ENCODE results near the gene FRY.

Gene FRY

DNA sequence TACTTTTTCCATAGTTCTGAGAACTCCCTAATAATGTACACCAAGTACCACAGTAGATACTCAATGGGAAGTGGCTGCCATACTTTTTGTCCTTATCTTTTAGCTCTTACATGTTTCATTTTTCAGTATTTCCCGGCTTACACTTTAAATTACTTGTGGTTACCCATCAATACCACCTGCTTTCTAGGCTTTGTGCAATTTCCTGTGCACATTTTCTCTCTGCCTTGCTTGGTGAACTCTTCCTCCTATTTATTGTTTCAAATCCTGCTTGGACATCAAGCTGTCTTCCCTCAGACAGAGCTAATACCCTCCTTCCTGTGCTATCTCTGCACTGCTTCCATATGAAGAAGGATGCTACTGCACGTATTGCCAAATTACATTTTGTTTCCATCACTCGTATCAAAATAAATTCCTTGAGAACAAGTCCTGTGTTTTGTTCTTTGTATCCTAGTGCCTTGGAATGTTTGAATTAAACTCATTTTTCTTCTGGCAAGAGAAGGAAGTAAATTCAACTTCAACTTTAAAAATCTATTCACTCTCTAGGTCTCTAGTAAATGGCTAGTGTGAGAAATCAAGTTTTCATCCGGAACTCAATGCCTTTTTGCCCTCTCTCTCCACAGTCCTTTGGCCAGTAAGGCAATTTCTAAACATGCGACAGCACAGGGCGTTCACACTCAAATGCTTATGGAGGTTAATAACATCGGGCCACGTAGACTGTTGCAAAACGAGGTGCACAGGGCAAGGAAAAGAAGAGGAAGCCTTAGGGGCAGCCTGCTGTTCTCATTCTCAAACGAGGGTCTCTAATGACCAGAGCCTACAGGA is 277.9 kb downstream of the FRY start:
- H3K9me3 ChIP-seq (ENCODE audit: insufficient read depth, low read depth, low read length), result no peaks in the 10 kb centered on the region
- 0 out of 2 replicates have a peak, but pooled peaks cover 3% of the 10 kb centered on the region for H3F3A ChIP-seq (ENCODE audit: low read depth)
- no peaks in the 10 kb centered on the region for H3K36me3 ChIP-seq (ENCODE audit: insufficient read depth, low read length)
- H3K4me1 ChIP-seq (ENCODE audit: insufficient read depth, low read length, poor library complexity, severe bottlenecking), result peaks cover 18% of the 10 kb centered on the region
- H3K4me3 ChIP-seq (ENCODE audit: low read length, poor library complexity, severe bottlenecking), result peak overlapping the region; percentile 40
- no peaks in the 10 kb centered on the region for H4K20me1 ChIP-seq (ENCODE audit: insufficient read depth, low read length, poor library complexity, severe bottlenecking)
- H2AFZ ChIP-seq (ENCODE audit: low read length), result peak overlapping the region; percentile 51; the same call in 1 of the 2 replicates
- H3K9ac ChIP-seq (ENCODE audit: low read depth, low read length, poor library complexity, severe bottlenecking), result no peak overlapping the region
- H3K27me3 ChIP-seq (ENCODE audit: insufficient read depth, low read length, poor library complexity, severe bottlenecking), result no peaks in the 10 kb centered on the region
- H3K4me2 ChIP-seq (ENCODE audit: low read depth, low read length, poor library complexity, severe bottlenecking), result peak overlapping the region; percentile 67
- no peaks in the 10 kb centered on the region for H3K9me2 ChIP-seq (replicated peaks; ENCODE audit: low read depth, low read length)
- TF ChIP-seq, protein P1, sequence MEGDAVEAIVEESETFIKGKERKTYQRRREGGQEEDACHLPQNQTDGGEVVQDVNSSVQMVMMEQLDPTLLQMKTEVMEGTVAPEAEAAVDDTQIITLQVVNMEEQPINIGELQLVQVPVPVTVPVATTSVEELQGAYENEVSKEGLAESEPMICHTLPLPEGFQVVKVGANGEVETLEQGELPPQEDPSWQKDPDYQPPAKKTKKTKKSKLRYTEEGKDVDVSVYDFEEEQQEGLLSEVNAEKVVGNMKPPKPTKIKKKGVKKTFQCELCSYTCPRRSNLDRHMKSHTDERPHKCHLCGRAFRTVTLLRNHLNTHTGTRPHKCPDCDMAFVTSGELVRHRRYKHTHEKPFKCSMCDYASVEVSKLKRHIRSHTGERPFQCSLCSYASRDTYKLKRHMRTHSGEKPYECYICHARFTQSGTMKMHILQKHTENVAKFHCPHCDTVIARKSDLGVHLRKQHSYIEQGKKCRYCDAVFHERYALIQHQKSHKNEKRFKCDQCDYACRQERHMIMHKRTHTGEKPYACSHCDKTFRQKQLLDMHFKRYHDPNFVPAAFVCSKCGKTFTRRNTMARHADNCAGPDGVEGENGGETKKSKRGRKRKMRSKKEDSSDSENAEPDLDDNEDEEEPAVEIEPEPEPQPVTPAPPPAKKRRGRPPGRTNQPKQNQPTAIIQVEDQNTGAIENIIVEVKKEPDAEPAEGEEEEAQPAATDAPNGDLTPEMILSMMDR (conservative IDR thresholded peaks at IDR 0.05; ENCODE audit: low read length), result no peak
- TF ChIP-seq EZH2phosphoT487 (IDR thresholded peaks at IDR 0.05; ENCODE audit: borderline replicate concordance), result no peak
- H3K79me2 ChIP-seq (ENCODE audit: insufficient read depth, low read length), result no peaks in the 10 kb centered on the region

DNA sequence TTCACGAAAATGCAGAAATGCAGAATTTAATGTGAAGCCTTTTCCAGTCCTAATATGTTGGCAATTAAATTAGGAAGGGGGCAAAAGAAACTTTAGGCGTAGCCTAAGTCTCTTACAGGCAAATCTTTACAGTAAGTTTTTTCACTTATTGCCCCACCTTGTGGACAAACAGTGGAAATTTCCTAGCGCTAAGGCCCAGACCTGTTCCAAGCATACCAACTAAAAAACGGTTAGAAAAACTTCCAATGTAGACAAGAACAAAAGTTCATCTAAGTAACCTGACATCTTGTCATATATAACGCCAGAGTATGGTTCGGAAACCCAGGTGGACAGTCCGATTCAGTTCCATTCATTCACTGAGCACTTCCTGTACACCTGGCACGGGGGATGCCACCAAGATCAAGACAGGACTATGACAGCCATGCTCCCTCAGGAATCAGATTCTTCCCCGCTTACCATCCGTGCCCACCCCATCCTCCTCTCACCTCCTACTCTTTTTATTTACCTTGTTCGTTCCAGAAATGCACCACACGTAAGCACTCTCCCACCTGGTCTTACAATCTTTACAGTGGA is 278.6 kb downstream of the FRY start:
- H3K4me1 ChIP-seq (ENCODE audit: insufficient read depth, low read length, poor library complexity, severe bottlenecking), result peaks cover 20% of the 10 kb centered on the region
- H3K79me2 ChIP-seq (ENCODE audit: insufficient read depth, low read length), result no peaks in the 10 kb centered on the region
- H3K27me3 ChIP-seq (ENCODE audit: insufficient read depth, low read length, poor library complexity, severe bottlenecking), result no peaks in the 10 kb centered on the region
- H3K9me3 ChIP-seq (ENCODE audit: insufficient read depth, low read depth, low read length), result no peaks in the 10 kb centered on the region
- H3K9ac ChIP-seq (ENCODE audit: low read depth, low read length, poor library complexity, severe bottlenecking), result no peak overlapping the region
- peak overlapping the region; percentile 51; the same call in 1 of the 2 replicates for H2AFZ ChIP-seq (ENCODE audit: low read length)
- TF ChIP-seq, protein P1 (conservative IDR thresholded peaks at IDR 0.05; ENCODE audit: low read length), result peak; percentile 86
- no peak for TF ChIP-seq EZH2phosphoT487 (IDR thresholded peaks at IDR 0.05; ENCODE audit: borderline replicate concordance)
- H3K4me2 ChIP-seq (ENCODE audit: low read depth, low read length, poor library complexity, severe bottlenecking), result peak overlapping the region; percentile 67
- H3K36me3 ChIP-seq (ENCODE audit: insufficient read depth, low read length), result no peaks in the 10 kb centered on the region
- H3F3A ChIP-seq (ENCODE audit: low read depth), result 0 out of 2 replicates have a peak, but pooled peaks cover 3% of the 10 kb centered on the region
- H4K20me1 ChIP-seq (ENCODE audit: insufficient read depth, low read length, poor library complexity, severe bottlenecking), result no peaks in the 10 kb centered on the region
- no peaks in the 10 kb centered on the region for H3K9me2 ChIP-seq (replicated peaks; ENCODE audit: low read depth, low read length)
- peak overlapping the region; percentile 40 for H3K4me3 ChIP-seq (ENCODE audit: low read length, poor library complexity, severe bottlenecking)

DNA sequence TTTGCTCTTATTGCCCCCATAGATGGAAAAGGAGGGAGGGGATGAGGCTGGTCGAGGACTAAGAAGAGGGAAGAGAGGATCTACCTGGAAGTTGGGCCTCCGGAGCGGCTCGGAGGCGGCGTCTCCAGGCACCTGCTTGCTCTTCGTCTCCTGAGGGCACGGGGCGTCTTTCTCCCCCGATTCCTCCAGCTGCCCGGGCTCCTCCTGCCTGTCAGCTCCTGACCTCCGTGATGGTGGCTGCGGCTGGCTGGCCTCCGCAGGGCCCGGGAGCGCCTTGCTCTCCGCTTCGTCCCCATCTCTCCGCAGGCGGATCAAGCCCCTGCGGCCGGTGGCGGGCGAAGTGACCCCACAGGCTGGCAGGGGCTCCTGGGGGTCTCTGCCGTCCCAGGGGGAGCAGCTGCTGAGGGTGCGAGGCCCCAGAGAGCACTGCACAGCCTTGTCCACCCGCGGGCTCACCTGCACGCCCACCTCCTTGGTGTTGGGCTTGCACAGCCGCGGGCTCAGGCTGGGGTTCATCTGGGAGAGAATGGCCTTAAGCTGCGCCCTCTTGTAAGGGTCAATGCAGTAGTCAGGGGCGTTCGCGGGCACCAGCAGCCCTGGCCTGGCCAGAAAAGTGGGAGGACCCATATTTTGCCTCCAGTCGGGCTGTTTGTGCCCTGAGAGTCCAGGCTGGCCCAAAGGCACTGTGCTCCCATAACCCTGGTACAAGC is 279.8 kb downstream of the FRY start:
- Histone ChIP-seq H3K4me3 (ENCODE audit: low read length, poor library complexity, severe bottlenecking) (no peak overlapping the region), H3K4me2 (ENCODE audit: low read depth, low read length, poor library complexity, severe bottlenecking) (no peak overlapping the region), H3K9me2 (replicated peaks; ENCODE audit: low read depth, low read length) (no peaks in the 10 kb centered on the region), H3K79me2 (ENCODE audit: insufficient read depth, low read length) (peaks cover 7% of the 10 kb centered on the region), H2AFZ (ENCODE audit: low read length) (no peak overlapping the region), H3K36me3 (ENCODE audit: insufficient read depth, low read length) (no peaks in the 10 kb centered on the region), H4K20me1 (ENCODE audit: insufficient read depth, low read length, poor library complexity, severe bottlenecking) (no peaks in the 10 kb centered on the region), H3K4me1 (ENCODE audit: insufficient read depth, low read length, poor library complexity, severe bottlenecking) (peaks cover 24% of the 10 kb centered on the region), H3K27me3 (ENCODE audit: insufficient read depth, low read length, poor library complexity, severe bottlenecking) (no peaks in the 10 kb centered on the region), H3K9ac (ENCODE audit: low read depth, low read length, poor library complexity, severe bottlenecking) (no peak overlapping the region), H3K9me3 (ENCODE audit: insufficient read depth, low read depth, low read length) (no peaks in the 10 kb centered on the region), H3F3A (ENCODE audit: low read depth) (0 out of 2 replicates have a peak, but pooled peaks cover 3% of the 10 kb centered on the region)
- TF ChIP-seq EZH2phosphoT487 (IDR thresholded peaks at IDR 0.05; ENCODE audit: borderline replicate concordance), result no peak
